NCI-H187 treated with DMSO at 0.1 percent for 48 hours (cell line): ENCODE data around the gene OTX2.

Source experiments
- DNase-seq: peaks from one replicate; lab custom pipeline; 2025; lab: John Stamatoyannopoulos, UW

The OTX2 gene

DNA sequence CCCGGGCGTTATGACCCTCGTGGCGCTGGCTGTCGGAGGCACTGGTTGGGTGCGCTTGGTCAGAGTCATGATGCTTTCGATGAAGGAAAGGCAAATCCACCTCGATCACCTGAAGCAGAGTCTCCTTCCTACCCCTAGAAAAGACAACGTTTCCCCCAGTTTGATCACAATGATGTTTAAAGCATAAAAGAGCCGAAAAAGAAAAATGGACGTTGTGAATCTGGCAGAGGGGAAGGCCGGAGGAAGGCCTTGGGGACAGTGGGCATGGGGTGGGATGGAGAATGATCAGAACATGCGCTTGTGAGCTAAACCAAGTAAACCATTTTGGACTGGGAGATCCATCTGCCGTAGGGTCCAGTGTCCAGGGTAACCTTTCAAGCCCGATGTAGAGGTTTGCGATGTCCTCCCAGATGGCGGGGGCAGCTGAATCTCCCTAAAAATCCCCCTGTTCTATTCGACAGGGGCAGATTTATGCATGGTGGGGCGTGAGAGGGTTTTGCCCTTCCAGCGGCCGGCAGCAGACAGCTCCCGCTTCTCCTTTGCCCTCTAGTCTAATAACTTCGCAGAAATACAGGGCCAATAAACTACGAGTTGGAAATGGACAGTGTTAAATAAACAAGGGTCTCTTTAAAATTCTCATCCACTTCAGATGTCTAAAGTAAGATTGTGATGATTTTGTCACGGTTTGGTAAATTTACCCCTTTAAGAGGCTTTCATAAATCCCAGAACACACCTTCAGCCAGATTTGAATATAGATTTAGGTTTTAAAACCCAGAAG, 2.3 kb upstream of the OTX2 start:
- DNase-seq = no peak

DNA sequence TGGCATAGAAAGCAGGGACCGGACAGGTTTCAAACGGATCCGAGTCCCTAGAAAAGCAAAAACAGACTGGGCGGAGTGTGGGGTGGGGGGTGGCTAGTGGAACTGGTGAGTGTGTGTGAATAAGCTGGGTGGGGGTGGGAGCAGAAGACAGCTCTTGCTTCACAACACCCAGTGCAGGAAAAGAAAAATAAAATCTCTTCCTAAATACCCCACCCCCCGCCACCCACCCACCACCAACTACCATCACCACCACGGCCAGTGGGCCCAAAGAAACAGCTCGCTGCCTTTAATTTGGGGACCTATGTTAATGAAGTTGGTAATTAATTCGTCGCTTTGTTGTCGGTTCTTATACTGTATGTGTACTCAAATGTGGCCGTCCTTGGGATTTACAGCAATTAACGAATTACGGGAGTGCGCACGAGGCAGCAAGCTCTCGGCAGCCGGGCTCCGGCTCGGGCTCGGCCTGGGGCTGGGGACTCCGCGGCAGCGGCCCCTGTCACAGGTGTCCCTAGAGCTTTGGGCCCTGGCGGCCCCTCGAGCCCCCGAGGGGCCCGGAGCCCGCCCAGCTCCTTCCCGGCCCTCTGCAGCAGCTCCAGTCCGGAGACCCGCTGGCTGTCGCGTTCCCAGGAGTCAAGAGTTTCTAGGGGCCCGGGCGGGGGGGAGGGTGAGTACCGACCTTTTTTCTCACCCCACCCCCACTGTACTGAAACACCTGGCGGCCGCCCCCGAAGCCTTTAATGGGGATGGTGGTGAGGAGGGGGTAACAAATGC, 1.5 kb upstream of the OTX2 start:
- no peak for DNase-seq

DNA sequence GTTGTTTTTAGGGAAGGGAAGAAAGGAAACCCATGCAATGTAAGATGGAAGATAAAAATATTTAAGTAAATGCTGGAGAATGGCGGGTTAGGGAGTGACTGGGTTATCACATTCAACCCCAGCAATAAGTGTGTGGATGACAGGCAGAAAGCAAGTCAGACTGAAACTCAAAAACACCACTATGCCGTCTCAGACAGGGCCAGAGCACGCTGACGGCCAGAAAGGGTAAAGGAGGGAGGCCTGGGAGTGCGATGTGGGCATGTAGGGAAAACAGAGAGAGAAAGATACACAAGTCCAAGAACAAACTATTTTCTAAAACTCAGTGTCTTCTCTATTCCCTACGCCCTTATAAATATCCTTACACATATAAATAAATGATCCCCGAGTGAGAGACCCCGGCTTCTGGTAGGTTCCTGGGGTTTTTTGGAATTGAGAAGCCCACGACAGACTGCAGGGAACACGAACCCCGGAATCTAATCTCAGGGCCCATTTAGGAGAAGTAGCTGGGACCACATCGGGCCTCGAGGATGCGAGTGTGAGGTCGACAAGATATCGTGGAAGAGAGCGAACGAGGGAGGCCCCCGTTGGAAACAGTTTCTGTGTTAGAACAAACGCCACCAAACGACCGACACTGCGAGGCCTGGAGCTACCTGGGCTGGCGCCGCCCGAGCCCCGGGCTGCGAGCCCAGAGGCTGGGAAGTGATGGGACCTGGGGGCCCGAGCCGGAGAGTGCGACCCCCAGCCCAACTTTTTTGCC, 735 bp upstream of the OTX2 start:
- DNase-seq = no peak

DNA sequence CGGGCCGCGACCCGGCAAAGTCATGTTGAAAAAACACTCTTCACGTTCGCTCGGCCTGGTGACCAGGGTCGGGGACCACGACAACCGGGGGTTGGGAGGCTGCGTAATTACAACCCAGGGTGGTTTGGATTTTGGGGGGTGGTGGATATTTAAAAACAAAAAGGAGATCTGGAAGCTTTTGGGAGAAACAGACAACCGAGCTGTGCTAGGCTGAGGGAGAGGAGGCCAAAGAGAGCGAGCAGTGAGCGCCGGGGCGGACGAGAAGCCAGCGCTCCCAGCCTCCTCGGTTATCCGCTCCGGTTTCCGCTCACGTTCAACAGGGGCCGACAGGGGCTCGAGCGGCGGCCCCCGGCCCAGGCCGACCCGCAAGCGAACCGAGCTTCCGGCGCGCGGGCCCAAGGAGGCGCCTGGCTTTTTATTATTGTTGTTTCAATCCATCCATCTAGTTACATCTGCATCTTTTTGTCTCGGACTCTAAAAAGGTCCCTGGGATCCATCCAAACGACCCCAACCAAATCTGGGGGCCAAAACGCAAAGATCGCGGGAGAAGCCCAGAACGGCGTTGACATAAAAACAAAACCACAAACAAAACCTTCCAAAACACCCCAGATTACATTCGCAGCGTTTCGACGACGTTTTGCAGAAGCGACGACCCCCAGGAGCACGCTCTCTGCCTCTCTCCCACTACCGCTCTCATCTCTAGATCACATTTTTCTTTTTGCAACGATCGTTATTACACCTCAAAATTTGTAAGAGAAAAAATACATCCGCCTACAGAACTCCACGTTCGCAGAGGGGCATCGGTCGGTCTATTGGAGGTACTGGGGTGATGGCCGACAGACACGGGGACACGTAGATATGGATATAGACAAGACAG, 771 bp downstream of the OTX2 start:
- DNase-seq = no peak

DNA sequence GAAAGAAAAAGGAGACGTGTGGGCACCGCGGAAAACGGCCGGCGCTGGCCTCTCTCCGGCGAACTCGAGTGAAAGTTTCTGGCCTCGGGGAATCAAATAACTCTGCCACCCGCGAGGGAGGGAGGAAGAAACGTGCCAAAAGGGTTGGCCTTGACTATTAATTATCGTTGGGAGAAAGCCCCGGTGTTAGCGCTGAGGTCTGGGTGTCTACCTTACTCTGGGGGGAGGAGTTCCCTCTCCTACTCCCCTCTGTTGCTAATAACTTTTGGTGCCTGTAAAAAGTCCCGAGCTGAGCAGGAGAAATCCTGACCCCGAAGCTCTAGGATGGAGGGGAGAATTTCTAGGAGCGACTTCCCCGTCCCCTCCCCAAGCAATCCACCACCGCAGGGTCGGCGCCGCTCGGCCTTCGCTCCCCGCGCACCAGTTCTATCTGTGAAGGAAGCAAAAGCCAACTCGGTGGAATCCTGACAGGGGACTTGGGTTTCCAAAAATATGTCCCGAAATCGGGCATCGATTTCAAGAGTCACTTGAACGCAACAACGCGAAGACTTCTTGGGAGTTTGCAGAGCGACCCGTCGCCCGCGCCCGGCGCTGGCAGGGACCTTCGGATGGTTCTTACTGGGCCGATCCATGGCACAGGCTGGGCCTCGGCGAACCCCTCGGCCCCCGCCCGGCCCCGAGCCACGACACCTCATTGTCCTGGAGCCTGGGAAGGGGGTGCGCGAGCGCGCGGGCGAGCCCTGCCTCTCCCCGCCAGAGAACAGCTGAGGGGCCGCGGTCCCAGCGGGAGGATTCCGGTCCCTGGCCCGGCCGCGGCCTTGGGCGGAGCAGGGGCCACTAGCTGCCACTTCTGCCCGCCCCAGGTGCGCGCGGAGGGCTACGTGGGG, 1.7 kb downstream of the OTX2 start:
- DNase-seq = no peak

DNA sequence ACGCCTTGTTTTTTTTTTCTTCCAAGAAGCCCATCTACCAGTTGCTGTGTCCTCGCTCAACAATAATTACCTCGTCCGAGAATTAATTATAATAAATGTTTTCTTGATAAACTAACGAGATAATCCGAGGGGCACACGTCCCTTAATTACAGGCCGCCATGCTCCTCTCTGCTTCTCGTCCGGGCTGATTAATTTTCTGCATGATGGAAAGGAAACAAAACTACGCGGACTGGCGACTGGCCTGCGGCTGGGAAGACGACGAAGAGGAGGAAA, 2.2 kb downstream of the OTX2 start:
- no peak for DNase-seq

DNA sequence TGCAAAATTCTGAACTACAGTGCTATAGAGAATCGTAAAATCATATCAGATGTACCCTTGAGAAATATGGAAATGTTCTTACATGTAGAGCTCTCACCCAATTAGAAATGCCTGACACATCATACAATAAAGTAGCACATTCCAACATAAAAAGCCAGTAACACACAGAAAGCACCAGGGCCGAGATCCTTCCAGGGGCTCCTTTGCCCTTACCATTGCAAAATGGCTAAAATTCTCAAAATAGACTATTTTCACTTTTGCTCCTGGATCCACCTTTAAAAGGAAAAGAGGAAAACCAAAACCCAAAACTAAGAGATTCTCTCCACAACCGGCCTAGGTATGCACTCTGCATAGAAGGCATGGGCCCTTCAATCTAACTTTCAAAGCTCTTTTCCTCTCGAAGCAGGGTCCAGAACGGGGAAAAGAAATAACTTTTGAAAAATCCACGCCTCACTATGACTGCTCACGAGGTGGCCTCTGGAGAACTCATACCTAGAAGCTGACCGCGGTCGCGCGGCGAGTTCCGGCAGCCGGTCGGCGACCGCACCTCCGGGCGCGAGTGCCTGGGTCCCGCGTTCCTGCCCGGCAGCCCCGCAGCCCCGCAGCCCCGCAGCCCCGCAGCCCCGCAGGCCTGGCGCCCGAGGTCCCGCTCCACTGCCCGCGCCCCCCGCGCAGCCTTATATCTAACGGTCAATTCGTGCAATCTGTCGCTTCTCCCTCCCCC, 2.7 kb downstream of the OTX2 start:
- no peak for DNase-seq

DNA sequence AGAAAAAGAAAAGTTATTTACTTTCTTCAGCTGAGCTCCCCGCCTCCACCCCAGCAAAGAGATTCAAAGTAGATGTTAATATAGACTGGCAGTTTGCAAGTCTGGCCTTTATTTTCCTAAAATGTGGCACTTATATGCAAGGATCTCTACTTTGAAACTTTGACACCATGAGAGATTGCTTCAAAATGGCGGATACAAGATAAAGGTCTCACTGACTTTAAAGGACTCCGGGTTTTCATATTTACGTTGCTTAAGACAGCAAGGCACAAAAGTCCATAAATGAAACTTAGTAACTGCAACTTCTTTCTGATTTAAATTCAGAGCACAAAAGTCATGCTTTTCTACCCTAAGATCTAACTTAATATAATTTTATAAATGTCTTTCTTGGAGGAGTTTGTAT, 3.5 kb downstream of the OTX2 start:
- DNase-seq = no peak

DNA sequence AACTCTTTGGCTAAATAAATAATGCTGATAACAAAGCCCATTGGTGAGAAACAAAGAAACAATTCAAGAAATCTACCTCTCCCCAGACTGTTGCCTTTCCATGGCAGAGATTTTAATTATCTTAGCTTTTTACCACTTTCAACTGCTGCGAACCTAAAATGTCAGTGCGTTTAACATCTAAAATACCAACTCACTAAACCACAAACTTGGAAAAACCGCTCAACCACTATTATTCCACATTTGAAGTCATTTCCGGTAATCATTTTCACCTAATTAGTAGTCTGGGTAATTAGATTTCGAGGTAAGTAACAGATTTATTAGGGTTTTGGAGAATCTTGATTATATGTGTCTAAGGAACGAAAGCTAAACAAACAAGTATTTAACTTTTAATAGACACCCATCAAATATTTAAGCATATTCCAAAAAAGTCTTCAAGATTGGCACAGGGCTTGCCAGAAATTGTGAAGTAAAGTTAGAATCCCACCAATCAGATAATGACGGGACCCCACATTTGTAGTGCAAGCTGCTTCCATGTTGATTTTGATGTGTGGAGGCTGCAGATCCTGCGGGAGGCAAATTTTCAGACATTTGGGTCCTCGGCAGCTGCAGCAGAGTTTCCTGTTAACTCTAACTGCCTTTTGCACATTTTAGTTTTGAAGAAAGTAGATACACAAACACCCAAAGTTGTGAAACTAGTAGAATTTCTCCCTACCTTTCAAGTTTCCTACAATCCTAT, 4.1 kb downstream of the OTX2 start:
- DNase-seq = no peak

DNA sequence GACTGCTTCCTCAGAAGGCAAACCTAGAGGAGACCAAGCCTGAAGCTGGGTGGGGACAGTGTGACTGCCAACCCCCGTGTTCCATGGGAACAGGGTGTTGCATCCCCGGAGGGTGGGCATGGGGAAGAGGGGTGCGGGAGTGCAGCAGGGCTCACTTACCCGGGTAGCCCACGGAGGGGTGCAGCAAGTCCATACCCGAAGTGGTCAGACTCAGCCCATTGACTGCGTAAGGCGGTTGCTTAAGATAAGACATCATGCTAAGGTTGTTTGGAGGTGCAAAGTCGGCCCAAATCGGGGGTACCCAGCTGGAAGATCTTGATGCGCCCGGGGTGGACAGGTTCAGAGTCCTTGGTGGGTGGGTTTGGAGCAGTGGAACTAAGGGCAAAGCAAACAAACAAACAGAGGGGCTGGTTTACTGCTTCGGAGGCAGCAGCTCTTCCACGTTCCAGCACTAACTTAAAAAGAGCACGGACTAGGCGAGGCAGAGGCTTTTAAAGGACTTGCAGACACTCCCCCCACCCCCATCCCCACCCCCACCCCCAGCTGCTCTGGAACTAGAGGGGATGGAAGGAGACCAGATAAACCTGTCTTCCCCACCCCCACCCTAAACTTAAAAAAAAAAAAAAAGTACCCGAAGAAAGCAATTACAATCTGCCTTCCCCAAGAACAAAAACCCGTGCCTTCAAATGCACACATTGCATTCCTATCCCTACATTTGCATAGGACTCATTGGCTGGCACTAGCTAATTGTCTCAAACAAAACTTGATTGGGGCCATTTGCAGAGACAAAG, 4.9 kb downstream of the OTX2 start:
- no peak for DNase-seq

DNA sequence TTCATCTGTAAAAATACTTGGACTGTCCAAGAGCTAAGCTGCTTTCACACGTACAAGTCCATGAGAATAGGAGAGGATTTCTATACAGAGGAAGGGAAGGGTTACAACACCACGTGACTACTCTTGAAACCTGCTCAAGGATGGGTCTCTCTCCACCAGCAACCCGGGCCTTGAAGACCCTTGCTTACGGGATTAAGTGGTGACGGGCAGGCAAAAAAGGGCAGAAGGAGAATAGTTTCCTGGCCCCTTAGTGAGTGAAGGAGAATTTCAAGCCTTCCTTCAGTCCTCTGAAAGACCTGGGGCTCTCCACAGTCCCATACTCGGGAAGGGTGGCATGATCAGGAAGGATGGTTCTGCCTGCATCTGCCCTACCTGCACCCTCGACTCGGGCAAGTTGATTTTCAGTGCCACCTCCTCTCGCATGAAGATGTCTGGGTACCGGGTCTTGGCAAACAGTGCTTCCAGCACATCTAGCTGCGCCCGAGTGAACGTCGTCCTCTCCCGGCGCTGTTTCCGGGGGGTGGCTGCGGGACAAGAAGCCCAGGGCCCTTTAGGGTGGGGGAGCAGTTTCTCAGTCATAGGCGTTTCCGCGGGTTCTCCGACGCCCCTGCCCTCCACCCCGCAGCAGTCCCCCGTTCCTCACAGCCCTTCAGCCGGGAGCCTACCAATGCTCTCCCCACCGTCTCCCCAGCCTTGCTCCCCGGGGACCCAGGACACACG, 6.3 kb downstream of the OTX2 start:
- no peak for DNase-seq

DNA sequence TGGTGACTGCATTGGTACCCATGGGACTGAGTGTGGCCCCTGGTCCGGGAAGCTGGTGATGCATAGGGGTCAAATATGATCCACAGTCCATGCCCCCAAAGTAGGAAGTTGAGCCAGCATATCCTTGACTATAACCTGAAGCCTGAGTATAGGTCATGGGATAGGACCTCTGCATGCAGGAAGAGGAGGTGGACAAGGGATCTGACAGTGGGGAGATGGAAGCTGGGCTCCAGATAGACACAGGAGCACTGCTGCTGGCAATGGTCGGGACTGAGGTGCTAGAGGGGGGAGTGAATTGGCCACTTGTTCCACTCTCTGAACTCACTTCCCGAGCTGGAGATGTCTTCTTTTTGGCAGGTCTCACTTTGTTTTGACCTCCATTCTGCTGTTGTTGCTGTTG, 8.4 kb downstream of the OTX2 start:
- no peak for DNase-seq

DNA sequence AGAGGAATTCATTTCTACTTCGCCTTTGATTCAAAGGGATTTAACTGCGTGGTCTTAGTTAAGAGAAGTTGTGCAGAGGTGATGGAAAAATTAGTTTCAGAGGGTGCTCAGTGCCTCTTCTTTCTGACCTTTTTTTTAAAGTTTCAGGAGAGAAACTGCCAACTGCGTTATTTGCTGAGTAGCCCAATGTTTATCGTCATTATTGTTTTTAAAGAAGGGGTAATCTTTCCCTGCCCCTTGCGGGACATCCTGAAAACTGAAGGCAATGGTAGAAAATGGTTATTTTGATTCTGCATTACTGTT, 11.0 kb downstream of the OTX2 start:
- no peak for DNase-seq

DNA sequence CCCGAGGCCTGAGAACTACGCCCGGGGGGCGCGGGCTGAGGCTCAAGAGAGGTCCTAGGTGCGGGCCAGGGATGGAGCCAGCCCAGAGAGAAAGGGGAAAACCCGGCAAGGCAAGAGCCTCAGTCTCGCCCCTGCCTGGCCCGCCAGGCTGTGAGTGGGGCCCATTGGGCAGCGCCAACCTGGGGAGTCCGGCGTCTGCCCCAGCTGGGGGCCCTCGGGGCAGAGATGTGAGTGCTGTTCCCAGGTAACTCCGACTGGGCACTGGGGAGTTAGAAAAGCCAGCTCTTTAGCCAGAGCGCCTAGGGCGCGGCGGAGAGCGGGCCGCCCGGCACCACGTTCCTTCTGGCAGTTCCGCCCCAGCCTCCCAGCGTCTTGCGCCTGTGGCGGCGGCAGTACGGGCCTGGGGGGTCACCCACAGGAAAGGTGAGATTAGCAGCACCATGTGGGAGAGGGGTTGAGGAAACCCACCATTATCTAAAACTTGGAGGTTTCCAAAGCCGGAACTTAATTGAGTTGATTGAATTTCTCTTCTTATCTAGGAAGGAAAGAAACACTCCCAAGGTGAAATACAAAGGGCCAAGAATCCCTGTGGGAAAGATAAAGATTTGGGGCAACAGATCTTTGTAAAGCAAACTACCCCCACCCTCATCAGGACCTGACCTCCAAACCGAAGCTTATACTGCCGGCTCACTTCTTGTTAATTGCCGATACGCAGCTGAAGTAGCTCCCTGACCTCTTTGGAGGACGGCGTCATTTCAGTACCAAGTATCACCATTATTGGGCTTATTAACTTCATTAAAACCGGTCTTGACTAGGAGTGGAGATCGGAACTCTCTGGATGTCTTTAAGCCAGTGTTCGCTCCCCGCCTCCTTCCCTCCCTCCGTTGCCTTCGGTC, 11.6 kb downstream of the OTX2 start:
- no peak for DNase-seq

DNA sequence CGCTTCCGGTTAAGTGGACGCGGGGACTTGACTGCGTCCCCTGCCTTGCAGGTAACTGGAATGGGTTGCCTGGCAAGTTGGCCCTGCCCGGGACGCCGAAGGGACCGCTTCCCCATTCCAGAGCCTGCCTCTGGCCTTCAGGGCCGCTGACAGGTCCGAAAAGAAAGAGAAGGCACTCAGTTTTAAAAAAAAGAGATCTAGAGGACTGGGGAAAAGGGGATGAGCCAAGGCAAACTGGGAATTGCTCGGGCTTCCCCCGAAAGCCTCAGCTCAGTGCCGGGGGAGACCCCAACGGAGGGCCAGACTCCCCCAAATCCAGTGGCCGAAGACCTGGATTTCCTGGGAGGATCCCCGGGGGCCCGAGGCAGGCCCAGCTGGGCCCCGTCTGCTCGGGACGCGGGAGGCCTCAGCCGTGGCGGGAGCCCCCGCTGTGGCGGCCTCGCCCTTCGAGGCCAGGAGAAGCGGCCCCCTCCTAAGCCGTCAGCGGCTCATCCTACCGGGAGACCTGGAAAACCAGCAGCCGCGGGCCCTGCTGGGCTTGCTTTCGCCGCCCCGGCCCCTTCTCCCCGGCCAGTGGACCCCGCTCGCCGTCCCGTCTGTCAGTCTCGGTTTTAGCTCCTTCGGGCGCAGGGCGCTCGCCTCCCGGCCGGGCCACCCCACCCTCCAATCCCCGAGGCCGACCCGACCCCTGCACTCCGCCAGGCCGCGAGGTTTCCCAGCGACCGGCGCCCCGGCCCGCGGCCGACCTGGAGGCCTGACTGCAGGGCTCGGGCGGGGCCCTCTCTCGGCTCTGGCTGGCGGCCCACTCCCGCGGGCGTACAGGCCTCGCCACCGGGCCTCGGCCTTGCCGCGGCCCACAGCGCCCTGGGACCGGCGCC, 12.5 kb downstream of the OTX2 start:
- no peak for DNase-seq

DNA sequence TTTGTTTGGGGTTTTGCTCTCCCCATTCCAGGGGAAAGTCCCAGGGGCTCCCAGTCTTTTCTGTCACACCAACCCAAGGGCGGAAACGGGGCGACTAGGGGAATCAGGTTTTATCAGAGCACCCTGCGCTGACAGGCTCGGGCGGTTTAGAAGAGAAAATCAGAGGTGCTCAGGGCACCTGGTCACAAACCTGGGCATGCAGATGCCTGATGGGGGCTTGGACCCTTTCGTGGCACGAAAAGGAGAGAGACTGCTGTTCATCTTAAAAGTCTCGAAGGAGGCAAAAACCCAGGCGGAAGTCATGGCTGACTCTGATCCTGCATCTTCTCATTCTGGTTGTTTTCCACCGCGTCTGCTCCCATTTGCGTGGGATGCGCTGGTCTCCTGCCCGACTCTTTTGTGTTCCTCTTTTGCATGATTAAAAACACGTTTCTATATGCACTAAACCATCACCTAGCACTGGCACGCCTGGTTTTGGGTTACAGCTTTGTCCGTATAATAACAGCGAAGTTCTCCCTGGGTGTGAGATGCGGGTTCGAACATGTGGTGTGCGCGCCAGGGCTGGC, 13.2 kb downstream of the OTX2 start:
- DNase-seq = no peak
